GDM1 (cell line): ENCODE data around the gene PDE6A.
"Not testable (repeated sequence)": the region's sequence is repeated elsewhere in the genome, so short reads cannot be mapped to it uniquely, and the experiment has no call there.

Experiments
- DNase-seq: peaks from one replicate; lab custom pipeline; 2025; lab: John Stamatoyannopoulos, UW

PDE6A gene

GRCh38 chr5:149860801-149861322 is 83.7 kb downstream of the PDE6A start:
- DNase-seq, result no peak

DNA sequence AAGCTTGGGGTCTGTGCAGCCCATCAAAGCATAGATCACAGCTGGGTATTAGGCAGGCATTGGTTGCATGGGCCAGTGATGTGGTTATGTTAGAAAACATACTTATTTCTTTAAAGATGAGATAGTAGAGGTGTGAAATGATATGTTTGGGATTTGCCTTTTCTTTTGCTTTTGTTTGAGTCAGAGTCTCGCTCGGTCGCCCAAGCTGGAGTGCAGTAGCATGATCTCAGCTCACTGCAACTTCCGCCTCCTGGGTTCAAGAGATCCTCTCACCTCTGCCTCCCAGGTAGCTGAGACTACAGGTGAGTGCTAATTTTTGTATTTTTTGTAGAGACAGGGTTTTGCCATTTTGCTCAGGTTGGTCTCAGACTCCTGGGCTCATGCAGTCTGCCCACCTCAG is 84.8 kb downstream of the PDE6A start:
- DNase-seq, result no peak

DNA sequence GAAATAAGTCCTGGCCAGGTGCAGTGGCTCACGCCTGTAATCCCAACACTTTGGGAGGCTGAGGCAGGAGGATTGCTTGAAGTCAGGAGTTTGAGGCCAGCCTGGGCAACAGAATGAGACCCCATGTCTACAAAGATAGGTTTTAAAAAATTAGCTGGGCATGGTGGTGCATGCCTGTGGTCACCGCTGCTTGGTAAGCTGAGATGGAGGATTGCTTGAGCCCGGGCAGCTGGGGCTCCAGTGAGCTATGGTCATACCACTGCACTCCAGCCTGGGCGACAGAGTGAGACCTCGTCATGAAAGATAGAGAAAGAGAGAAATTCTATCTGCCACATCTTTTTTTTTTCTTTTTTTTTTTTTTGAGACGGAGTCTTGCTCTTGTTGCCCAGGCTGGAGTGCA is 86.1 kb downstream of the PDE6A start:
- not testable (repeated sequence) for DNase-seq

DNA sequence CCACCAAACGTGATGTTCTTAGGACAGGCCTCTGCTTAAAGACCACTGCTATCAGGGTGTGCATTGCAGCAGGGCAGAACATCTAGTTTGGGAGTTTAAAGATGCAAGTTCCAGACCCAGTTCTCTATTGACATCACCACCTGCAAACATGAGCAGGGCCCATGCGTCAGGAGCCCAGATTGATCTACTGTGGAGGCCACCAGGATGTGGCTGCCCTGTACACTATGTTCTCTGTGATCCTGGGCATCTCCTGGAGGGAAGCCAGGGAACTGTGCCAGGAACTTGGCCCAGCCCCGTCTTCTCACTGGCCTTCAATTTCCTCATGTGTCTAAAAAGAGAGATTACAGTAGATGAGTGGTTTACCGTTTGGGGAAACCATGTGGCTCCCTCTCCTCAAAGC is 87.1 kb downstream of the PDE6A start:
- DNase-seq, result peak; percentile 32

GRCh38 chr5:149855366-149855765 is 89.2 kb downstream of the PDE6A start:
- DNase-seq, result no peak

GRCh38 chr5:149854866-149855265 is 89.7 kb downstream of the PDE6A start:
- no peak for DNase-seq

DNA sequence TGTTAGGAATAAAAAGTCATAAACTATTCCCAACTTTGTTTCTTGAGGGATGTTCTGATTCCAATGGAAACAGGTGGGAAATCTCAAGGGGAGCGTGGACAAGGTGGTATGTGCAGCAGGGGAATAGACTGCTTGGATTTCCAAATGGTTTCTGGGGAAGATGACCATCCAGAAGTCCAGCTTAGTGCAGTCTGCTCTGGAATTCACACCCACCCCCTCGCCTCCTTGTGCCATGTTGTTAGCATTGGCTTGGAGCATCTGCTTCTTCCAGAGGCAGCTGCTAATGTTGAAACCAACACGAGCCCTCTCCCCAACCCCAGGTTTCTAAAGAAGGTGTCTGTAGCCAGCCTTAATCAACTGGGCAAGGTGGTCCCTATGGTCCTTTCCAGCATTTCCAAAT is 90.9 kb downstream of the PDE6A start:
- no peak for DNase-seq

DNA sequence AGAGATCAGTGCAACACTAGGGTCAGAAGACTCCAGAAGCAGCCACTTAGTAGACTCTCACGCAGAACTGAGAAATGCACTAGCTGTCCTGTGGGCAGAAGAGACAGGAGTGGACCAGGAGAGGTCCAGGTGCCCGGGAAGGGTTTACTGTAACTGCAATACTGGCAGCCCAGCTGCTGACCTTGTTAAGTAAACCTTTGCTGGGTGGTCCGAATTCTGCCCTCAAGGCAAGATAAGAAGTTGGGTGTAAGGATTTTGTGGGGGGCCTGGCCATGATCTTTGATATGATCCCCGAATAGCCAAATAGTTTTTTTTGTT is 91.3 kb downstream of the PDE6A start:
- no peak for DNase-seq

GRCh38 chr5:149852641-149853330 is 91.8 kb downstream of the PDE6A start:
- DNase-seq, result no peak

GRCh38 chr5:149851211-149851610 is 93.4 kb downstream of the PDE6A start:
- DNase-seq, result no peak

GRCh38 chr5:149849966-149850910 is 94.4 kb downstream of the PDE6A start:
- no peak for DNase-seq

GRCh38 chr5:149849280-149849965 is 95.2 kb downstream of the PDE6A start:
- no peak for DNase-seq

DNA sequence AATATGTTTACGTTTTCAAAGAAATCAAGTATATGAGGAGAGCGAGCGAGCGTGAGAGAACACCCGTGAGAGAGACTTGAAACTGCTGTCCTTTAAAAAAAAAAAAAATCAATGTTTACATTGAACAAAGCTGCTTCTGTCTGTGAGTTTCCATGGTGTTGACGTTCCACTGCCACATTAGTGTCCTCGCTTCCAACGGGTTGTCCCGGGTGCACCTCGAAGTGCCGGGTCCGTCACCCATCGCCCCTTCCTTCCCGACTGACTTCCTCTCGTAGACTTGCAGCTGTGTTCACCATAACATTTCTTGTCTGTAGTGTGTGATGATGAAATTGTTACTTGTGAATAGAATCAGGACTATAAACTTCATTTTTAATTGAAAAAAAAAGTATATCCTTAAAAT is 97.0 kb downstream of the PDE6A start:
- DNase-seq, result no peak

GRCh38 chr5:149846021-149846420 is 98.6 kb downstream of the PDE6A start:
- no peak for DNase-seq

GRCh38 chr5:149845601-149846000 is 99.0 kb downstream of the PDE6A start:
- DNase-seq, result no peak

DNA sequence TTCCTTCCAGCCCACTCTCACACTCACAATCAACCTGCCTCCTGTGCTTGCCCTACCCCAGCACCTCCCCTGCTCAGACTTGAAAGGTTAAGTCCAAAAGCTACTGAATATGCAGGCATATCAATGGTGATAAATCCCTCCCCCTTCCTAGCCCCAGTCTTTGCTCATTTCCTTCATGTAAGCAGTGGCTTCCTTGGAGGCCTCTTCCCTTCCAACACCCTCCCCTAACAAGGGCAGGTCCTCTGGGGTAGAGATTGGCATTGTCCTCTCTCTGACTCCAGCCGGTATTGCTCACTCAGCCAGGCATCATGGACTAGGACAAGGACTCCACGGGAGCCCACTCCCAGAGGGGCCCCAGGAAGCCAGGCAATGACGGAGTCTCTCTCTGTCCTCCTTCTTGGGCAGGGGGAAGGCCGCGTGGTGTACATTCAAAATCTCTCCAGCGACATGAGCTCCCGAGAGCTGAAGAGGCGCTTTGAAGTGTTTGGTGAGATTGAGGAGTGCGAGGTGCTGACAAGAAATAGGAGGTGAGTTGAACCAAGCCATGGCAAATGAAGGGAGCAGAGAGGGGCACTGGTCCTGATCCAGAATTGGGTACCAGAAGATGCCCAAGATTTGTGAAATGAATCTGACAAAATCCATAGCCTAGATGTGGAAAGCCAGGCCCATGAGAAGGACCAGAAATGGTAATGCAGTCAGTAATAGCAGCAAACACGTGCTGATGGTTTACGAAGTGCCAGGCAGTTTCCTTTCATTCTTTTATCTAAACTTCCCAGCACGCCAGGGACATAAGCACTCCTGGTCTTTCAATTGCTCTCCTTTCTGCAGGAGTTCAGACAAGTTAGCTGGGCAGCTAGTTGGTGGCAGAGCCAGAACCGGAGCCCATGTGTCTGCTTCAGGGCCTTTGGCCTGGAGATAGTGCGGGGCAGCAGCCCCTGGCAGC is 102.5 kb downstream of the PDE6A start:
- DNase-seq, result no peak

- no peak for DNase-seq
Measured at GRCh38 chr5:149840226-149840825, 104.3 kb downstream of the PDE6A start.

DNA sequence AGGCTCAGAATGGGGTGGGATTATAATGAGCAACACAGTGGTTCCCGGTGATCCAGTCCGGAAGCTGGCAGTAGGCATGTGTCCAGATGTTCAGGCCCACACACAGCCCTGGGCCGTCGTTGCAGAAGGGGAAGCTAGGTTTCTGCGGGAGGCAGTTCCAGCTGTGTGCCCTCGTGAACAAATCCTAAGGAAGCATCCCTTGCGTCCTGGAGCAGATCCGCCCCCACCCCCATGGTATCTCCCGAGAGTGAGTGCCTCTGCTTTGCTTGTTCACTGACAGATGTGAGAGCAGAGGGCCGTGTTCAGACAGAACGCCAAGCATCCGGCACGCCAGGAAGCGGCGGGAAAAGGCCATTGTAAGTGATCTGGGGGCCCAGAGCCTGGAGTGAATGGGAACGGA is 104.8 kb downstream of the PDE6A start:
- no peak for DNase-seq

- no peak for DNase-seq
Measured at GRCh38 chr5:149838881-149839739, 105.5 kb downstream of the PDE6A start.

DNA sequence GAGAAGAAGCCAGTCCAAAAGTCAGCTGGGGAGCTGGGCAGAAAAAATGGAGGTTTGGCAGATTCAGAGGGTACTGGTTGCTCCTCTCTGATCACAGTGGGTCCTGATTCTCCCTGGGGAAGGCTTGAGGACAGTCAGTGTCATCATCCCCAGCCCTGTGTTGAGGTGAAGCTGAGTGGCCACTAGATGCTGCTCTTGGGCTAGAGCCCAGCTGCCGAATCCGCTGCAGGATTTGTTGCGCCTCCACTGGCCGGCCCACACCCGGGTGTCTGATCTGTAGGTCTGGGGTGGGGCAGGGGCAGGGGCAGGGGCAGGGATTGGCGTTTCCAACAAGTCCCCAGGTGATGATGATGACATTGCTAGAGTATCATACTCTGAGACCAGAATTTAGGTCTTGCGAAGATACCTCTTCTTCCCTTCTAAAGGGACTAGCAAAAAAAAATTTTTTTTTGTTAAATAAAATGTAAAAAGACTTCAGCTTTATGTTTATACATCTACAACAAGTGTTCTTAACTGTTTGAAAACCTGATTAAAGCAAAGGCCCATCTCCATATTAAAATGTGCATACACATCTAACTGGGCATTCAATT is 106.8 kb downstream of the PDE6A start:
- DNase-seq, result no peak
